Pancreas (tissue), 10 donors: ENCODE results near the gene C12orf42. TPM values are rescaled to one million over a fixed set of nuclear protein-coding genes. Genes with fewer than 3 reads are reported as not detected.

ENCODE experiments used
- ATAC-seq, 4 donors: fragments of 200-7000 bp; cut with Tn5 transposase; one replicate each; pipeline versions ENCODE4 v1.8.0 to v1.9.1; 2020; ENCODE audit warnings: mild to moderate bottlenecking in 4 of 4, moderate library complexity in 4 of 4
- DNase-seq, 6 donors: peaks; one replicate each; pipeline ENCODE4 v3.0.0-alpha.2; 2020
- FAIRE-seq: peaks from 2 replicates; lab custom pipeline; 2012; peaks lifted over from hg19 to GRCh38; lab: Jason Lieb, UNC
- H3K27ac ChIP-seq, 4 donors: fragments of 200-600 bp; sonication (generic); 1 replicate in 3 of 4; 2 replicates in 1 of 4; pipeline versions ENCODE4 v1.5.0 to v1.8.0; 2020
- H3K27me3 ChIP-seq, 4 donors: fragments of 200-600 bp; one replicate each; pipeline ENCODE4 v1.8.0; 2021
- H3K36me3 ChIP-seq, 3 donors: fragments of 200-600 bp; sonication (generic) in 1 of 3; one replicate each; pipeline versions ENCODE4 v1.5.0 to v1.8.0; 2020 to 2021
- H3K4me1 ChIP-seq, 3 donors: fragments of 200-600 bp; one replicate each; pipeline ENCODE4 v1.8.0; 2021
- H3K4me3 ChIP-seq, 4 donors: fragments of 200-600 bp; sonication (generic) in 2 of 4; one replicate each; pipeline versions ENCODE4 v1.5.0 to v1.8.0; 2020 to 2021
- H3K9me3 ChIP-seq, 4 donors: fragments of 200-600 bp; one replicate each; pipeline ENCODE4 v1.8.0; 2021
- CTCF ChIP-seq, 4 donors: fragments of 200-600 bp; sonication (generic) in 3 of 4; IDR thresholded peaks; one replicate each; pipeline versions ENCODE4 v1.5.0 to v1.8.0; 2021; ENCODE audit warnings: antibody characterized with exemption in 4 of 4
- whole genome bisulfite sequencing, 2 donors: extraction: QIAGEN DNeasy Blood & Tissue Kit; methylation state at CpG; one replicate each; pipeline ENCODE4 v1.1.7; 2013; 5-methylcytosine and 5-hydroxymethylcytosine counted together
- intact Hi-C, 3 donors: fragments of 100-400 bp; cut with DNase I; formaldehyde crosslinking; loops; one replicate each; pipeline versions ENCODE4 v1.11.1 to v1.14.2; 2022
- polyA plus RNA-seq, 2 donors: library from polyadenylated mRNA; stranded (reverse); fragments of 200-250 nt; gene quantifications; one replicate each; pipeline ENCODE4 v1.2.3, GENCODE V29; 2013
- total RNA-seq, 6 donors: library from RNA; stranded (reverse); fragmentation: NEBNext Ultra II Directional in 4 of 6; extraction: Animal tissue kit (Norgen Biotek cat#: 25700) in 4 of 6; gene quantifications; one replicate each; pipeline versions ENCODE4 v1.2.1 to v1.2.4, GENCODE V29; 2021 to 2023
- donor health status: healthy with polysubstance abuse.
- donor health status: DM: no; HTN: no; CAD: no; lungs with moderate emphysema.
- donor health status: DM: no; HTN: no; CAD: no.
- donor health status: control.
- donor health status: control.
- donor health status: Bipolar disorder and iron deficiency.
- donor health status: DM: yes; HTN: yes; CAD: no.
- donor health status: DM: no; HTN: no; CAD: no.
- donor health status: DM: no; HTN: no; CAD: no.
- donor health status: DM: yes; HTN: yes; CAD: no.

The C12orf42 gene
- total and polyA plus RNA-seq, 8 donors, result not detected

- Histone ChIP-seq H3K36me3 (no peaks in the 10 kb centered on the region), H3K9me3 (no peaks in the 10 kb centered on the region), H3K4me3 (no peak overlapping the region), H3K27ac (no peak overlapping the region), H3K27me3 (no peaks in the 10 kb centered on the region), H3K4me1 (no peaks in the 10 kb centered on the region)
- no peak for DNase-seq
- intact Hi-C loops, result no loop called here
- ATAC-seq, result no peak
- no peak for TF ChIP-seq CTCF (IDR thresholded peaks at IDR 0.05)
- 60 to 61% methylated on average over 2 of the region's 2 CpGs for WGBS, 2 donors
- FAIRE-seq, result no peak
These were observed 181.0 kb downstream of the C12orf42 start for GRCh38 chr12:103314786-103315185.

- H3K9me3 ChIP-seq, result no peaks in the 10 kb centered on the region
- H3K27me3 ChIP-seq, result no peaks in the 10 kb centered on the region
- H3K27ac ChIP-seq, result no peak overlapping the region
- no peaks in the 10 kb centered on the region for H3K36me3 ChIP-seq
- no peaks in the 10 kb centered on the region for H3K4me1 ChIP-seq
- WGBS, 2 donors, result 62 to 79% methylated on average over 1 of the region's 1 CpG
- no peak overlapping the region for H3K4me3 ChIP-seq
- no peak for FAIRE-seq
- TF ChIP-seq CTCF (IDR thresholded peaks at IDR 0.05), result no peak
- DNase-seq, result no peak
- no peak for ATAC-seq
- intact Hi-C loops, result no loop called here
These were observed 181.9 kb downstream of the C12orf42 start for GRCh38 chr12:103313894-103314293.

GRCh38 chr12:103312742-103313354 lies 182.9 kb downstream of the C12orf42 start:
- no peak for DNase-seq
- no peak overlapping the region for H3K4me3 ChIP-seq
- TF ChIP-seq CTCF (IDR thresholded peaks at IDR 0.05), result no peak
- ATAC-seq, result no peak
- intact Hi-C loops, result no loop called here
- no peaks in the 10 kb centered on the region for H3K4me1 ChIP-seq
- H3K27me3 ChIP-seq, result no peaks in the 10 kb centered on the region
- no peaks in the 10 kb centered on the region for H3K9me3 ChIP-seq
- FAIRE-seq, result no peak
- H3K27ac ChIP-seq, result no peak overlapping the region
- H3K36me3 ChIP-seq, result no peaks in the 10 kb centered on the region
- WGBS, 2 donors, result 62 to 80% methylated on average over 3 of the region's 3 CpGs

- ATAC-seq (no peak), FAIRE-seq (no peak), DNase-seq (no peak)
- intact Hi-C loops, result no loop called here
- Histone ChIP-seq H3K9me3 (no peaks in the 10 kb centered on the region), H3K27me3 (no peaks in the 10 kb centered on the region), H3K4me3 (no peak overlapping the region), H3K4me1 (no peaks in the 10 kb centered on the region), H3K36me3 (no peaks in the 10 kb centered on the region), H3K27ac (no peak overlapping the region)
- TF ChIP-seq CTCF (IDR thresholded peaks at IDR 0.05), result no peak
- 62 to 69% methylated on average over 5 of the region's 5 CpGs for WGBS, 2 donors
These were observed 185.1 kb downstream of the C12orf42 start for GRCh38 chr12:103310546-103311270.

- no peak for FAIRE-seq
- intact Hi-C loops, result no loop called here
- no peaks in the 10 kb centered on the region for H3K27me3 ChIP-seq
- no peaks in the 10 kb centered on the region for H3K4me1 ChIP-seq
- 57 to 68% methylated on average over 1 of the region's 1 CpG for WGBS, 2 donors
- DNase-seq, result no peak
- no peak for TF ChIP-seq CTCF (IDR thresholded peaks at IDR 0.05)
- H3K27ac ChIP-seq, result no peak overlapping the region
- no peak for ATAC-seq
- no peak overlapping the region for H3K4me3 ChIP-seq
- no peaks in the 10 kb centered on the region for H3K36me3 ChIP-seq
- no peaks in the 10 kb centered on the region for H3K9me3 ChIP-seq
These were observed 187.4 kb downstream of the C12orf42 start for GRCh38 chr12:103308396-103308795.
